Measurements from ENCODE around the gene C12orf43. TPM values are rescaled to one million over a fixed set of nuclear protein-coding genes. Genes with fewer than 3 reads are reported as not detected.

Gene C12orf43
- total RNA-seq, 2 experiments from 2014 or later, result 19.8 to 20.7 TPM

DNA sequence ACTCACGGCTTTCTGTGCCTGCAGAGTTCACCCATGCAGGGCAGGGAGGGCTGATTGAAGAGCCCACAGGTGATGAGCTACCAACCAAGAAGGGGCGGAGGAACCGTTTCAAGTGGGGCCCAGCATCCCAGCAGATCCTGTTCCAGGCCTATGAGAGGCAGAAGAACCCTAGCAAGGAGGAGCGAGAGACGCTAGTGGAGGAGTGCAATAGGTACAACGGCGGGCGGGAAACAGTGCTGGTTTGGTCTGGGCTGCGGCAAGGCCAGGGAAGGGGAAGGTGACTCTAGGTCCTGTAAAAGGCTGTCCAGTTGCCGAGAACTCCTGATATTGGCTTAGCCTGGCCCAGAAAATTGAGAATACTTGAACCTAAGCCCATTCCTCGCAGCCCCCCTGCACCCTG, 22.8 kb downstream of the C12orf43 start:
- Mint-ChIP-seq H3K27me3 (peaks cover 5% of the 10 kb centered on the region), H3K36me3 (ENCODE audit: low read depth) (no peaks in the 10 kb centered on the region), H3K4me3 (no peak overlapping the region), H3K4me1 (ENCODE audit: low read depth) (no peaks in the 10 kb centered on the region), H3K27ac (no peak overlapping the region), H3K9me3 (no peaks in the 10 kb centered on the region)
- ATAC-seq (no peak), DNase-seq (no peak)
- ChIA-PET POLR2A (no interaction called here), CTCF (interaction anchor here (2.5 kb wide), 1 partner anchor 22 kb away, joined by 8 read pairs; no protein-coding TSS in a partner anchor)
- intact Hi-C loops (cut with micrococcal nuclease), result no loop called here
- TF ChIP-seq CTCF (IDR thresholded peaks at IDR 0.05), result no peak

DNA sequence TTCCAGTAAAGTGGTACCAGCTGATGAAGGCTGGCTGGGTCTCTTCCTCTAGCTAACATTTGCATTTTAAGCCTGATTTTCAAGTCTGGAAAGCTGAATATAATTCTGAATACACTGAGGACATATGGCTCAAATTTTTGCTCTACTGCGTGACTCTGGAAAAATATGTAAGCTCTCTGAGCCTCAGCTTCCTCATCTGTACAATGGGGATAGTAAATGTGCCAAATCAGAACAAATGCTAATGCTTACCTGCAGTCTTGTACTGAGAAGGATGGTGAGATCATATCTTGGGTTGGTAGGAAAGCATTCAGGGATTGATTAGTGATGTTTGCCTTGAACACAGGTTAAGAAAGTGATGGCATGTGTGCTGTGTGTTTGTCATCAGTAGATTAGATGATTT, 23.3 kb downstream of the C12orf43 start:
- intact Hi-C loops (cut with micrococcal nuclease), result no loop called here
- no peak for TF ChIP-seq CTCF (IDR thresholded peaks at IDR 0.05)
- Mint-ChIP-seq H3K36me3 (ENCODE audit: low read depth) (no peaks in the 10 kb centered on the region), H3K4me3 (no peak overlapping the region), H3K27ac (no peak overlapping the region), H3K27me3 (peaks cover 5% of the 10 kb centered on the region), H3K4me1 (ENCODE audit: low read depth) (no peaks in the 10 kb centered on the region), H3K9me3 (no peaks in the 10 kb centered on the region)
- no peak for DNase-seq
- ChIA-PET CTCF (interaction anchor here (1.2 to 2.5 kb wide), 2 partner anchors 21 to 344 kb away, joined by 4 to 8 read pairs; no protein-coding TSS in a partner anchor), POLR2A (no interaction called here)
- ATAC-seq, result no peak

DNA sequence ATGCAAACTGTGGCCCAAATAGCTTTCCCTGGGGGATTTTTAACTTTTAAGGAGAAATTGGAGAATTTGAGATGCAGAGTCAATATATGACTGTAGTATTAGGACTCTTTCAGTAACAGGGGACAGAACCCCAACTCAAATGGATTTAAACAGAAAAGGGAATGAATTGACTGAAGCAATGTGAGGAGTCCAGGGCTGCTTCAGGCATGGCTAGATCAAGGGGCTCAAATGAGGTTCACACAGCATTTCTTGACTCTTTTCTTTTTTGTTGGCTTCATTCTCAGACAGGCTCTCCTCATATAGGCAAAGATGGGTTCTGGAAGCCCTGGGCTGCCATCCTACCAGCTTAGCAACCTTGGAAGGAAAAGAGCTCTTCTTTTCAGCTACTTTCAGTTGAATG, 24.3 kb downstream of the C12orf43 start:
- POLR2A ChIA-PET, result interaction anchor here (1.2 kb wide), 1 partner anchor 257 kb away, joined by 3 read pairs; no protein-coding TSS in a partner anchor
- Mint-ChIP-seq H3K36me3 (ENCODE audit: low read depth) (no peaks in the 10 kb centered on the region), H3K27ac (no peak overlapping the region), H3K4me1 (ENCODE audit: low read depth) (no peaks in the 10 kb centered on the region), H3K9me3 (no peaks in the 10 kb centered on the region), H3K27me3 (peaks cover 5% of the 10 kb centered on the region), H3K4me3 (no peak overlapping the region)
- ATAC-seq (no peak), DNase-seq (no peak)
- no peak for TF ChIP-seq CTCF (IDR thresholded peaks at IDR 0.05)
- intact Hi-C loops (cut with micrococcal nuclease), result no loop called here
- CTCF ChIA-PET, result interaction anchor here (0.9 to 2.5 kb wide), 4 partner anchors 18 to 345 kb away, joined by 3 to 8 read pairs (median 4); no protein-coding TSS in a partner anchor

- intact Hi-C loops (cut with micrococcal nuclease), result no loop called here
- TF ChIP-seq CTCF (IDR thresholded peaks at IDR 0.05), result no peak
- DNase-seq (no peak), ATAC-seq (no peak)
- no peaks in the 10 kb centered on the region for H3K36me3 Mint-ChIP-seq (ENCODE audit: low read depth)
- H3K4me1 Mint-ChIP-seq (ENCODE audit: low read depth), result no peaks in the 10 kb centered on the region
- POLR2A ChIA-PET, result no interaction called here
- H3K27ac Mint-ChIP-seq, result no peak overlapping the region
- H3K4me3 Mint-ChIP-seq, result no peak overlapping the region
- H3K9me3 Mint-ChIP-seq, result no peaks in the 10 kb centered on the region
- H3K27me3 Mint-ChIP-seq, result peaks cover 5% of the 10 kb centered on the region
- CTCF ChIA-PET, result interaction anchor here (0.6 to 1.6 kb wide), 3 partner anchors 17 to 344 kb away, joined by 3 to 4 read pairs (median 3); partner anchors contain the start of gene OASL
These were observed 25.7 kb downstream of the C12orf43 start for GRCh38 chr12:120990487-120991055.

GRCh38 chr12:120989687-120990086, 26.6 kb downstream of the C12orf43 start:
- Mint-ChIP-seq H3K27ac (no peak overlapping the region), H3K27me3 (peaks cover 3% of the 10 kb centered on the region), H3K4me3 (no peak overlapping the region), H3K36me3 (ENCODE audit: low read depth) (no peaks in the 10 kb centered on the region), H3K4me1 (ENCODE audit: low read depth) (no peaks in the 10 kb centered on the region), H3K9me3 (no peaks in the 10 kb centered on the region)
- ATAC-seq, result no peak
- CTCF ChIA-PET, result no interaction called here
- intact Hi-C loops (cut with micrococcal nuclease), result no loop called here
- DNase-seq, result no peak
- POLR2A ChIA-PET, result no interaction called here
- no peak for TF ChIP-seq CTCF (IDR thresholded peaks at IDR 0.05)

Measured in activated CD8-positive, alpha-beta T cell treated with anti-CD3 and anti-CD28 coated beads for 36 hours (primary cell).